HG02981 (cell line): Measurements from ENCODE around the gene NCKAP5.

ENCODE experiments used
- ATAC-seq: cut with Tn5 transposase; IDR thresholded peaks from one replicate; pipeline ENCODE4 v1.9.1; 2021; ENCODE audit warnings: mild to moderate bottlenecking, moderate library complexity; ENCODE audit not compliant: unreplicated experiment

Gene NCKAP5

GRCh38 chr2:132667706-132668105 is 900.6 kb downstream of the NCKAP5 start:
- ATAC-seq, result no peak

- no peak for ATAC-seq
Observed at GRCh38 chr2:132665401-132666140, 902.7 kb downstream of the NCKAP5 start.

GRCh38 chr2:132664096-132664495 is 904.2 kb downstream of the NCKAP5 start:
- no peak for ATAC-seq

- ATAC-seq, result no peak
Observed at GRCh38 chr2:132662732-132663131, 905.5 kb downstream of the NCKAP5 start.

GRCh38 chr2:132659331-132659730 is 908.9 kb downstream of the NCKAP5 start:
- no peak for ATAC-seq

- ATAC-seq, result no peak
Observed at GRCh38 chr2:132656266-132656975, 911.8 kb downstream of the NCKAP5 start.

- no peak for ATAC-seq
Observed at GRCh38 chr2:132654968-132655367, 913.3 kb downstream of the NCKAP5 start.

GRCh38 chr2:132654335-132654734 is 913.9 kb downstream of the NCKAP5 start:
- no peak for ATAC-seq

- ATAC-seq, result no peak
Observed at GRCh38 chr2:132652474-132652873, 915.8 kb downstream of the NCKAP5 start.

GRCh38 chr2:132651115-132652045 is 916.9 kb downstream of the NCKAP5 start:
- no peak for ATAC-seq

- no peak for ATAC-seq
Observed at GRCh38 chr2:132646540-132647108, 921.6 kb downstream of the NCKAP5 start.

- ATAC-seq, result no peak
Observed at GRCh38 chr2:132645722-132646539, 922.3 kb downstream of the NCKAP5 start.

GRCh38 chr2:132645176-132645575 is 923.1 kb downstream of the NCKAP5 start:
- ATAC-seq, result no peak

- ATAC-seq, result no peak
Observed at GRCh38 chr2:132642415-132642814, 925.8 kb downstream of the NCKAP5 start.

- no peak for ATAC-seq
Observed at GRCh38 chr2:132641819-132642218, 926.4 kb downstream of the NCKAP5 start.

GRCh38 chr2:132640116-132640515 is 928.1 kb downstream of the NCKAP5 start:
- no peak for ATAC-seq

GRCh38 chr2:132638313-132639040 is 929.8 kb downstream of the NCKAP5 start:
- ATAC-seq, result no peak

- ATAC-seq, result no peak
Observed at GRCh38 chr2:132636346-132636745, 931.9 kb downstream of the NCKAP5 start.

GRCh38 chr2:132633635-132634034 is 934.6 kb downstream of the NCKAP5 start:
- no peak for ATAC-seq
